ENCODE results near the gene PRICKLE2.

DNA sequence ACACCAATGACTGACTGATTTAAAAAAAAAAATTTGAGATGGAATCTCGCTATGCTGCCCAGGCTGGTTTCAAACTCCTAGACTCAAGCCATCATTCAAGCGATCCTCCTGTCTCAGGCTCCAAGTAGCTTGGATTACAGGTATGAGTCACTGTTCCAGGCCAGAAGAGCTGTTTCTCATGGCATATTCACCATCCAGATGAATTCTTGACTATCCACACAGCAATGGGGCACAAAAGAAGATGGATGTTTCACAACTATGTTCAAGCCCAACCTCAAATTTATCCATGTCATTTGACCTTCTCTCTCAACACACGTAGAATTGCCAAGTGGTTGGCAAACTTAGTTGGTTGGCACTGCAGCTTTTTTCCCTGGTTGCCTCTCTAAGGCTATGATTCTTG, 40.6 kb downstream of the PRICKLE2 start:
- TF ChIP-seq POU6F1 (CRISPR knock-in tag; IDR thresholded peaks at IDR 0.05; ENCODE audit: borderline replicate concordance, low read depth) (no peak), PPARA (CRISPR knock-in tag; IDR thresholded peaks at IDR 0.05; ENCODE audit: borderline replicate concordance) (no peak), SNAI2 (CRISPR knock-in tag; IDR thresholded peaks at IDR 0.05) (no peak)

Data from SK-N-SH treated with all-trans-retinoic acid at 6 μM for 48 hours (cell line).